ENCODE results near the gene MCCC1.

The MCCC1 gene

DNA sequence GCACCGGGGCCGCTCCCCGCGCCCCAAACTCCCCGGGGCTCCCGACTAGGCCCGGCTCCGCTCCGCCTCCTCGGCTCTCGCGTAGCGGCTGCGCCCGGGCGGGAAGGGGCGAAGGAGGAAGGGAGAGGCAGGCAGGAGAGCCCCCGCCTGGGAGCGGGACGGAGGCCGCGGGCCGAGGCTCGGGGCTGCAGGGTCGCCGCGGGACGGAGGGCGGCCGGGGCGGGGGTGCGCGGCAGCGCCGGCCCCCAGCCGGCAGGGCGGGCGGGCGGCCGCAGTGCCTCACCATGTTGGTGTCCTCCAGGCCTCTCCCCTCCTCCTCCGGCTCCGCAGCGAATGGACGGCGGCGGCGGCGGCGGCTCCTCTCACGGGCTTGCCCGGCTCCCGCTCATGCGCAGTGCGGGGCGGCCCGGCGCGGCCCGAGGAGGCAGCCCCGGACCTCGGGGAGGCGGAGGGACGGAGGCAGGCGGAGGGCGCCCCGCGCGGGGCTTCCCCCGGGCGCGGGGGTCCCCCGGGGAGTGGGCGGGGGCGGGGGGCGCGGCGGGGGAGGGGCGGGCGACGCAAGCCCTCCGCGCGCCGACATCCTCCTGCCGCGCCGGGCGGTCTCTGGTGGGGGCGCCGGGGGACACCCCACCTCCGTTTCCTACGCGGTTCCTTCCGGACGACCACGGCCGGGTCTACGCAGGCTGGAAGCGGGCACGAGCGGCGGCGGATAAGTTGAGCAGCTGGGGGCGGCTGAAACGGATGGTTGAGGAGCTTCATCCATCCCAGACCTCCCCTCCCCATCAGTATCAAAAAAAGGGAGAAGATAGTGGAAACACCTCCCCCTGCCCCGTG is 118.9 kb downstream of the MCCC1 start, which contains the start of gene DCUN1D1:
Gene DCUN1D1, minus strand, starts transcription at position 335 of the 834 bp plus-strand sequence. Its CDS starts 49 bp downstream, at position 286.
- DNase-seq (ENCODE audit: low read depth), result no peak

GRCh38 chr3:182979674-182980191 is 119.6 kb downstream of the MCCC1 start:
- no peak for DNase-seq (ENCODE audit: low read depth)

GRCh38 chr3:182979103-182979673 is 120.1 kb downstream of the MCCC1 start:
- DNase-seq (ENCODE audit: low read depth), result no peak

- no peak for DNase-seq (ENCODE audit: low read depth)
Observed at GRCh38 chr3:182978387-182978786, 120.9 kb downstream of the MCCC1 start.

GRCh38 chr3:182973047-182973446 is 126.2 kb downstream of the MCCC1 start:
- DNase-seq (ENCODE audit: low read depth), result no peak

DNA sequence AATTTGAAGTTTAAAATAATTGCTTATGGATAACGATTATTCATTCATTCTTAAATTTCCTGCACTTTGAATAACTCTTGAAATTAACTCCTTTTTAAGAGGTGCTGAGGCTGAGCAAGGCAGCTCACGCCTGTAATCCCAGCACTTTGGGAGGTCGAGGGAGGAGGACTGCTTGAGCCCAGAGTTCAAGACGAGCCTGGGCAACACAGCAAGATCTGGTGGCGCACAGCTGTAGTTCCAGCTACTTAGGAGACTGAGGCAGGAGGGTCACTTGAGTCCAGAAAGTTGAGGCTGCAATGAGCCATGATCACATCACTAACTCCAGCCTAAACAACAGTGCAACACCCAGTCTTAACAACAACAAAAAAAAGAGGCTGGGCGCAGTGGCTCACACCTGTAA is 126.9 kb downstream of the MCCC1 start:
- DNase-seq (ENCODE audit: low read depth), result no peak

DNA sequence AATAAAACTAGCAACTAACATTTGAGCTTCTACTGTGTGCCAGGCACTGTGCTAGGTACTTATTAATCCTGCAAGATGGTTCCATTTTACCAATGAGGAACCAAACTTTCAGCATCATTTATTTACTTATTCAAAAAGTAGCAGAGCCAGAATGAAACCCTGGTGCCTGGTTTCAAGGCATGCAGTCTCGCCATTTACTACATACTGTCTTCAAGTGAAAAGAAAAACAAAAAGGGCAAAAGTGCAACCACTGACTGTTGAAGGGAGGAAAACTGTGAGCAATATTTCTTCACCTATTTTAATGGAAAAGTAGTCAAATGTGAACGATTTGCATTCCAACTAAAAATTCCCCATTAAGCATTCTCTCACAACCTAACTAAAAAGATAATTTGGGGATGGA is 127.7 kb downstream of the MCCC1 start:
- peak; percentile 30 for DNase-seq (ENCODE audit: low read depth)

DNA sequence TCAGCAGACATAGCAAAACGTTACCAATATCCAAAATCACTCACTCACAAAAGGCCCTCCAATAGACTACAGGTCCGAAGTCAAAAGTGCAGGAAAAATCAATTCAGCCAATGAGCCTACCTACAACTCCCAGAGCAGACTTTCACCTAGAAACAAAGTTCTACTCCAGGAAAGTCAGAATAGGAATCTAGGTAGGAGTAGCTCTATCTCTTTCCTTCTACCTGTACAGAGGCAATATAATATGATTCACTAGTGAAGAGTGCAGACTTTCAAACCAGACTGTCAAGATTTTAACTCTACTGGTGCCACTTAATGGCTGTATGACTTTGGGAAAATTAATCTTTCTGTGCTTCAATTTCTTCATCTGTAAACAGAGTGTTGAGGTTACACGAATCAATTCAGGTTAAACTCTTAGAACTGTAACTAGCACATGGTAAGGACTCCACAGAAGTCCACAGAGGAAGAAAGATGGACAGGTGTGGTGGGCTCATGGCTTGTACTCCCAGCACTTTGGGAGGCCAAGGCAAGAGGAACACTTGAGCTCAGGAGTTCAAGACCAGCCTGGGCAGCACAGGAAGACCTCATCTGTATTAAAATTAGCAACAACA is 128.4 kb downstream of the MCCC1 start:
- DNase-seq (ENCODE audit: low read depth), result no peak

DNA sequence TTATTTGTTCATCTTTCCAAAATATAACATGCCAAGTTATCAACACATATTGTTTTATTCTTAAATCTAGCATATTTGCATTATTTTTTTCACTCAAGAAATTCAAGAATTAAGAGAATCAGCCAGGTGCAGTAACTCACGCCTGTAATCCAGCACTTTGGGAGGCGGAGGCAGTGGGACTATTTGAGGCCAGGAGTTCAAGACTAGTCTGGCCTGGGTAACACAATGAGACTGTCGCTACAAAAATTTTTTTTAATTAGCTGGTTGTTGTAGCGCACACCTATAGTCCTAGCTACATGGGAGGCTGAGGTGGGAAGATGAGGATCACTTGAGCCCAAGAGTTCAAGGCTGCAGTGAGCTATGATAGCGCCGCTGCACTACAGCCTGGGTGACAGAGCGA is 129.4 kb downstream of the MCCC1 start:
- no peak for DNase-seq (ENCODE audit: low read depth)

GRCh38 chr3:182969277-182969676 is 130.0 kb downstream of the MCCC1 start:
- peak; percentile 47 for DNase-seq (ENCODE audit: low read depth)

GRCh38 chr3:182967218-182968204 is 131.8 kb downstream of the MCCC1 start:
- no peak for DNase-seq (ENCODE audit: low read depth)

DNA sequence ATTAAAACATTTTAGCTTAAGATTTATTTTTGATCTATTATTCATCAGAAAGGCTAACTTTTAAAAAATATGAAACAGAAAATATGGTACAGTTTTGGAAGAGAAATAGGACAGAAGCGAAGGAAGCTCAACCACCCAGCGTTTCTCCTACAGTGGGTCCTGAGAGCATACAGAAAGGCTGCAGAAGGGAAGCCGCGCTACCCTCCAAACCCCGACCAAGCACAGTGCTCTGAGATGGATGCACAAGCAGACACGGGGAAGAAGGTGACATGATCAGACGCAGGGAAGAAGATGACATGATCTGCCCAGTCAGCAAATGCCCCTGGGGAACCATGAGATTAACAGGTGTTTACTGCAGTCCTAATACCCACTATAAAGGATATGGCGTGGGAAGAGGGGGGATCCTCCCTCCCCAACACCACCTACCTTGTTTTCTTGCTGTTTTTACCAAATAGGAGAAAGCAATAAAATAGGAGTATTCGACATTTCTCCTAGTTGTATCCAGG is 133.4 kb downstream of the MCCC1 start:
- no peak for DNase-seq (ENCODE audit: low read depth)

All from non-pigmented ciliary epithelial cell (primary cell).